Amygdala (tissue), 56 donors: Measurements from ENCODE around the gene LRIT2.
A peak's percentile ranks its signal among the peaks of the same experiment; 100 is the strongest.

Experiments
- DNase-seq, 56 donors: peaks; one replicate each; lab custom pipeline; 2025; lab: John Stamatoyannopoulos, UW

Gene LRIT2

GRCh38 chr10:84212014-84212413 is 13.3 kb downstream of the LRIT2 start:
- DNase-seq = no peak

- no peak for DNase-seq
Observed at GRCh38 chr10:84211566-84211965, 13.8 kb downstream of the LRIT2 start.

GRCh38 chr10:84208023-84208422 is 17.3 kb downstream of the LRIT2 start:
- no peak for DNase-seq

- DNase-seq = peak in 1 of 56 donors; percentile 10
Observed at GRCh38 chr10:84205853-84206525, 19.4 kb downstream of the LRIT2 start.

GRCh38 chr10:84205049-84205852 is 20.1 kb downstream of the LRIT2 start:
- DNase-seq = peak in 43 of 56 donors; percentile 5 to 84 (median 38)

GRCh38 chr10:84204610-84205009 is 20.7 kb downstream of the LRIT2 start:
- no peak for DNase-seq

GRCh38 chr10:84204122-84204521 is 21.2 kb downstream of the LRIT2 start:
- DNase-seq = no peak

- DNase-seq = no peak
Observed at GRCh38 chr10:84202349-84202748, 23.0 kb downstream of the LRIT2 start.

- DNase-seq = no peak
Observed at GRCh38 chr10:84201682-84202081, 23.7 kb downstream of the LRIT2 start.

GRCh38 chr10:84201244-84201606 is 24.1 kb downstream of the LRIT2 start:
- no peak for DNase-seq

- no peak for DNase-seq
Observed at GRCh38 chr10:84200537-84201243, 24.7 kb downstream of the LRIT2 start.

GRCh38 chr10:84198206-84198915 is 27.0 kb downstream of the LRIT2 start:
- no peak for DNase-seq

- no peak for DNase-seq
Observed at GRCh38 chr10:84197643-84198042, 27.7 kb downstream of the LRIT2 start.

- DNase-seq = peak in 18 of 56 donors; percentile 2 to 48 (median 23)
Observed at GRCh38 chr10:84196941-84197340, 28.4 kb downstream of the LRIT2 start.

GRCh38 chr10:84196083-84196482 is 29.3 kb downstream of the LRIT2 start:
- no peak for DNase-seq

- peak in 1 of 56 donors; percentile 39 for DNase-seq
Observed at GRCh38 chr10:84195044-84195830, 30.1 kb downstream of the LRIT2 start.

GRCh38 chr10:84194424-84195043 is 30.8 kb downstream of the LRIT2 start, which contains the start of gene CDHR1:
TSS of gene CDHR1 (plus strand) at chr10:84194537. CDS start at chr10:84194761, 224 bp downstream.
- DNase-seq = peak in 17 of 56 donors; percentile 11 to 60 (median 29)

- DNase-seq = no peak
Observed at GRCh38 chr10:84193846-84194423, 31.4 kb downstream of the LRIT2 start.

GRCh38 chr10:84193327-84193726 is 32.0 kb downstream of the LRIT2 start:
- no peak for DNase-seq
